Dedifferentiated amniotic fluid mesenchymal stem cell (primary cell): ENCODE results near the gene AKNA.

Experiments
- DNase-seq: peaks from one replicate; pipeline ENCODE4 v3.0.0-alpha.2; 2016; ENCODE audit errors: extremely low spot score

Gene AKNA

GRCh38 chr9:114396558-114397218, 8.9 kb upstream of the AKNA start:
- peak; percentile 98 for DNase-seq

GRCh38 chr9:114395768-114396167, 8.0 kb upstream of the AKNA start:
- DNase-seq = no peak

- no peak for DNase-seq
These were observed 7.5 kb upstream of the AKNA start for GRCh38 chr9:114395334-114395617.

- no peak for DNase-seq
These were observed 6.9 kb upstream of the AKNA start for GRCh38 chr9:114394523-114395333.

- no peak for DNase-seq
These were observed 4.9 kb upstream of the AKNA start for GRCh38 chr9:114392749-114393112.

GRCh38 chr9:114390952-114391351, 3.2 kb upstream of the AKNA start:
- no peak for DNase-seq

- DNase-seq = no peak
These were observed 2.0 kb upstream of the AKNA start for GRCh38 chr9:114389612-114390368.

- DNase-seq = no peak
These were observed 1.1 kb upstream of the AKNA start for GRCh38 chr9:114388764-114389375.

GRCh38 chr9:114388357-114388682, 538 bp upstream of the AKNA start:
- DNase-seq = no peak

GRCh38 chr9:114386886-114387679, 699 bp downstream of the AKNA start:
- no peak for DNase-seq

- no peak for DNase-seq
These were observed 1.4 kb downstream of the AKNA start for GRCh38 chr9:114386361-114386885.

GRCh38 chr9:114385397-114386181, 2.2 kb downstream of the AKNA start:
- DNase-seq = peak; percentile 63

GRCh38 chr9:114384836-114385396, 2.9 kb downstream of the AKNA start:
- DNase-seq = no peak

GRCh38 chr9:114384341-114384740, 3.4 kb downstream of the AKNA start:
- no peak for DNase-seq

- peak; percentile 35 for DNase-seq
These were observed 4.1 kb downstream of the AKNA start for GRCh38 chr9:114383521-114384231.

GRCh38 chr9:114382699-114383520, 4.9 kb downstream of the AKNA start:
- no peak for DNase-seq

GRCh38 chr9:114378883-114379282, 8.9 kb downstream of the AKNA start:
- DNase-seq = no peak

GRCh38 chr9:114378016-114378415, 9.8 kb downstream of the AKNA start:
- no peak for DNase-seq
